ENCODE results near the gene RIMBP2.

The RIMBP2 gene

DNA sequence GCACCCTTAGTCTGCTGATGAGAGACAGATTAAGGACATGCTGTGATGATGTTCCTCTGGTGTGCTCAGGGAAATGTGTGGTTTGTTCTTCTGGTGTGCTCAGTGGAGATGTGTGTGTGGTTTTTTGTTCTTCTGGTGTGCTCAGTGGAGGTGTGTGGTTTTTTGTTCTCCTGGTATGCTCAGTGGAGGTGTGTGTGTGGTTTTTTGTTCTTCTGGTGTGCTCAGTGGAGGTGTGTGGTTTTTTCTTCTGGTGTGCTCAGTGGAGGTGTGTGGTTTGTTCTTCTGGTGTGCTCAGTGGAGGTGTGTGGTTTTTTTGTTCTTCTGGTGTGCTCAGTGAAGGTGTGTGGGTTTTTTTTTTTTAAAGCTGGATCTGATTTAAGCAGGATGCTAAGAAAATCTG lies 363.0 kb downstream of the RIMBP2 start:
- DNase-seq, result no peak

DNA sequence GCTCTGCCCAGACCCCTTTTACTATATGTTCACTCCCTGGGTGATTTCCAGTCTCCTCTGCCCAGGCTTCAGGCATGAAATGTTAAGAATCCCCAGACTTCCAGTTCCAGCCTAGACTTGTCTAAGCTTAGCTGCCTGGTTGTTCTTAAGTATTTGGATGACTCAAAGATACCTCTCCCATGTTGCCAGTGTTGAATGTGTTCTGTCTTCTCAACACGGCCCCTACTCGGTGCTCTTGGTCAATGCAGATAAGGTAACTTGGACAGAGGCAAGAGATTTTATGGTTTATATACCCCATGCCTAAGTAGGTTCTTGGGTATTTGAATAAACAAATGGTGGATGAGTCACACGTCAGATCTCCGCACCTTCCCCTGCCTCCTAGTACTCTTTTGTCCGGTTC lies 364.8 kb downstream of the RIMBP2 start:
- no peak for DNase-seq

DNA sequence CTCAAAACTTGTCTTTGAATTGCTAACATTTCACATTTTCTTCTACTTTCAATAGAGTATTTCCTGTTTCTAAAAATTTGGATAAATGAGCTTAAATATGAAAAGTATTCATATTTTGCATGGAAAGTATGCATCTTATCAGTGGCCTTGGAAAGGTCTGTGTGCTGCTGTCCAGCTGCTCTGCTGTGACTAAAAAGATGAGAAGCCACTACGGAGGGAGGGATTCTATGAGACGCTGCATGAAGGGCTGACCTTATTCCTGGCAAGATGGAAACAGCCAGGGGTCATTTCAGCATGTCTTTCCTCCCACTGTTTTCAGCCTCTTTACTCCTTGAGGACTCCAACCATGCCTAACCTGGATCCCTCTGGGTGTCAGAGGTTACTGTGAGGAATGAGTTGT lies 365.4 kb downstream of the RIMBP2 start:
- no peak for DNase-seq

DNA sequence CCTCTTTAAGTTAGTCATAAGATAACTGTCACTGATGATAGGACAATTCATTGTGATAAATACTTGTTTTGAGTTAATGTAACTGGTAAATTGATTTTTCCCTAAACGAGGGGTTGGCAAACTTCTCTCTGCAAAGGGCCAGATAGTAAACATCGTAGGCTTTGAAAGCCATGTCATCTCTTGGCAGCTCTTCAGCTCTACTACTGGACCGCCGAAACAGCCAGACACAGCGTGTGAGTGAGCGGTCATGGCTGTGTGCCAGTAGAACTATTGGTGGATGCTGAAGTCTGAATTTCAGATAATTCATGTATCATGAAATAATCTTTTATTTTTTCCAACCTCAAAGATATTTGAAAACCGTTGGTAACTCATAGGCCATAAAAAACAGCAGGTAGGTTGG lies 368.5 kb downstream of the RIMBP2 start:
- no peak for DNase-seq

Measured in retina (tissue), 1 donor.